GM12864 (cell line): ENCODE data around the gene TDRD7.
A peak's percentile ranks its signal among the peaks of the same experiment; 100 is the strongest.

ENCODE experiments used
- DNase-seq: peaks from one replicate; pipeline ENCODE4 v3.0.0-alpha.2; 2011; ENCODE audit warnings: low read depth
- H3K4me3 ChIP-seq: 2 replicates; pipeline ENCODE4 v1.5.1; 2011; ENCODE audit warnings: mild to moderate bottlenecking, low read depth, low read length, control low read depth
- CTCF ChIP-seq: IDR thresholded peaks from 2 replicates; pipeline ENCODE4 v1.5.1; 2011; ENCODE audit warnings: low read depth, mild to moderate bottlenecking, moderate library complexity, low read length, control low read depth, inconsistent platforms; ENCODE audit errors: missing control alignments

Gene TDRD7

GRCh38 chr9:97411789-97412625 lies at the start of gene TDRD7:
Gene TDRD7 (plus strand): TSS chr9:97412096. CDS start chr9:97428466, 16,370 bp downstream.
- DNase-seq, result no peak
- peak; percentile 98 for TF ChIP-seq CTCF
- peak within 1 kb of the TSS; percentile 87 for H3K4me3 ChIP-seq

GRCh38 chr9:97362777-97363545 lies 48.9 kb upstream of the TDRD7 start:
- H3K4me3 ChIP-seq, result no peak overlapping the region
- no peak for TF ChIP-seq CTCF
- peak; percentile 29 for DNase-seq

GRCh38 chr9:97363661-97364299 lies 48.1 kb upstream of the TDRD7 start:
- TF ChIP-seq CTCF, result no peak
- DNase-seq, result peak; percentile 53
- peak overlapping the region; percentile 10; the same call in 1 of the 2 replicates for H3K4me3 ChIP-seq

GRCh38 chr9:97364769-97365490 lies 47.0 kb upstream of the TDRD7 start:
- no peak for DNase-seq
- TF ChIP-seq CTCF, result no peak

GRCh38 chr9:97365634-97366033 lies 46.3 kb upstream of the TDRD7 start:
- no peak for TF ChIP-seq CTCF
- no peak overlapping the region for H3K4me3 ChIP-seq
- no peak for DNase-seq

More at GRCh38 chr9:97364769-97365490, 47.0 kb upstream of the TDRD7 start:
- H3K4me3 ChIP-seq, result no peak overlapping the region

- no peak overlapping the region for H3K4me3 ChIP-seq
- no peak for TF ChIP-seq CTCF
- DNase-seq, result no peak
Observed at GRCh38 chr9:97366476-97366875, 45.4 kb upstream of the TDRD7 start.
